ENCODE results near the gene TFEB. TPM values are rescaled to one million over a fixed set of nuclear protein-coding genes. Genes with fewer than 3 reads are reported as not detected.

Gene TFEB
- total and polyA plus RNA-seq, 4 donors: 1.1 to 6.2 (median 3.8) TPM

- no peak overlapping the region for H3K27ac ChIP-seq (ENCODE audit: low read depth in 1 of 2, low read length in 2 of 2)
- no peaks in the 10 kb centered on the region for H3K27me3 ChIP-seq (ENCODE audit: control insufficient read depth in 4 of 4, insufficient read depth in 4 of 4, low read length in 3 of 4)
- no peak overlapping the region for H3K4me3 ChIP-seq (ENCODE audit: low read depth in 1 of 3, low read length in 3 of 3)
- no peak for DNase-seq (ENCODE audit: low spot score)
- TF ChIP-seq EGR1 (IDR thresholded peaks at IDR 0.05; ENCODE audit: low read depth in 2 of 2): no peak
- TF ChIP-seq YY1 (IDR thresholded peaks at IDR 0.05): no peak
- no peak for TF ChIP-seq HNF4G (IDR thresholded peaks at IDR 0.05)
- no peak for TF ChIP-seq GABPA (IDR thresholded peaks at IDR 0.05 in 1 of 2, conservative IDR thresholded peaks at IDR 0.05 in 1 of 2)
- no peak for TF ChIP-seq RAD21 (IDR thresholded peaks at IDR 0.05)
- TF ChIP-seq ATF3 (IDR thresholded peaks at IDR 0.05): no peak
- no peak for TF ChIP-seq JUND (IDR thresholded peaks at IDR 0.05)
- no peak for TF ChIP-seq FOXA2 (IDR thresholded peaks at IDR 0.05)
- no peak for TF ChIP-seq ZBTB33 (IDR thresholded peaks at IDR 0.05)
- TF ChIP-seq REST (IDR thresholded peaks at IDR 0.05): no peak
- TF ChIP-seq HNF4A (conservative IDR thresholded peaks at IDR 0.05): no peak
- no peaks in the 10 kb centered on the region for H3K4me1 ChIP-seq (ENCODE audit: control insufficient read depth in 4 of 4, insufficient read depth in 4 of 4, low read length in 3 of 4)
- H3K9ac ChIP-seq (ENCODE audit: low read depth in 1 of 2, low read length in 2 of 2): no peak overlapping the region
- no peaks in the 10 kb centered on the region for H3K9me3 ChIP-seq (ENCODE audit: control insufficient read depth in 4 of 4, low read length in 3 of 4)
- WGBS: 93% methylated on average over 14 of the region's 14 CpGs
- no peaks in the 10 kb centered on the region for H3K36me3 ChIP-seq (ENCODE audit: control insufficient read depth in 4 of 4, insufficient read depth in 3 of 4, low read depth in 1 of 4, low read length in 3 of 4)
These were observed 32.5 kb downstream of the TFEB start for GRCh38 chr6:41702771-41703494.

GRCh38 chr6:41702089-41702745, 33.2 kb downstream of the TFEB start:
- H3K27ac ChIP-seq (ENCODE audit: low read depth in 1 of 2, low read length in 2 of 2): no peak overlapping the region
- no peaks in the 10 kb centered on the region for H3K9me3 ChIP-seq (ENCODE audit: control insufficient read depth in 4 of 4, low read length in 3 of 4)
- 97% methylated on average over 10 of the region's 10 CpGs for WGBS
- DNase-seq (ENCODE audit: low spot score): no peak
- H3K36me3 ChIP-seq (ENCODE audit: control insufficient read depth in 4 of 4, insufficient read depth in 3 of 4, low read depth in 1 of 4, low read length in 3 of 4): no peaks in the 10 kb centered on the region
- no peak overlapping the region for H3K4me3 ChIP-seq (ENCODE audit: low read depth in 1 of 3, low read length in 3 of 3)
- H3K27me3 ChIP-seq (ENCODE audit: control insufficient read depth in 4 of 4, insufficient read depth in 4 of 4, low read length in 3 of 4): no peaks in the 10 kb centered on the region
- no peak for TF ChIP-seq RAD21 (IDR thresholded peaks at IDR 0.05)
- no peak for TF ChIP-seq HNF4G (IDR thresholded peaks at IDR 0.05)
- no peak for TF ChIP-seq JUND (IDR thresholded peaks at IDR 0.05)
- no peak for TF ChIP-seq FOXA2 (IDR thresholded peaks at IDR 0.05)
- TF ChIP-seq FOXA1 (IDR thresholded peaks at IDR 0.05): no peak
- TF ChIP-seq TAF1 (conservative IDR thresholded peaks at IDR 0.05): no peak
- TF ChIP-seq RXRA (IDR thresholded peaks at IDR 0.05): no peak
- TF ChIP-seq REST (IDR thresholded peaks at IDR 0.05): no peak
- TF ChIP-seq GABPA (IDR thresholded peaks at IDR 0.05 in 1 of 2, conservative IDR thresholded peaks at IDR 0.05 in 1 of 2): no peak
- no peak for TF ChIP-seq ATF3 (IDR thresholded peaks at IDR 0.05)
- no peak for TF ChIP-seq SP1 (IDR thresholded peaks at IDR 0.05)
- no peak for TF ChIP-seq NR2F2 (IDR thresholded peaks at IDR 0.05)
- TF ChIP-seq YY1 (IDR thresholded peaks at IDR 0.05): no peak
- no peak for TF ChIP-seq ZBTB33 (IDR thresholded peaks at IDR 0.05)
- no peak for TF ChIP-seq HNF4A (conservative IDR thresholded peaks at IDR 0.05)
- no peaks in the 10 kb centered on the region for H3K4me1 ChIP-seq (ENCODE audit: control insufficient read depth in 4 of 4, insufficient read depth in 4 of 4, low read length in 3 of 4)
- H3K9ac ChIP-seq (ENCODE audit: low read depth in 1 of 2, low read length in 2 of 2): no peak overlapping the region

Data from liver (tissue), 9 donors.